IMR-90 (cell line): ENCODE results near the gene METTL18. TPM values are rescaled to one million over a fixed set of nuclear protein-coding genes. Genes with fewer than 3 reads are reported as not detected.

Source experiments
- ATAC-seq: fragments of 200-7000 bp; cut with Tn5 transposase; 2 replicates; pipeline ENCODE4 v1.9.1; 2020; ENCODE audit warnings: low read depth, mild to moderate bottlenecking, moderate library complexity
- BruUV-seq: library from RNA; stranded (reverse); fragments of 400-500 nt; replicated peaks from 2 replicates; lab custom pipeline; 2021; lab: Mats Ljungman, UMichigan
- CTCF ChIA-PET: fragments of 300-600 bp; formaldehyde crosslinking; extraction: SDS; loops from one replicate; lab custom pipeline; 2021; ENCODE audit warnings: antibody characterized with exemption; lab: Yijun Ruan, JAX
- POLR2A ChIA-PET: fragments of 300-600 bp; sonication (Branson Sonifier 250); formaldehyde crosslinking; loops from one replicate; lab custom pipeline; 2022; ENCODE audit warnings: antibody characterized with exemption; ENCODE audit not compliant: unreplicated experiment; lab: Charles Lee
- DNase-seq: peaks from one replicate; pipeline ENCODE4 v3.0.0; 2013
- H2AFZ ChIP-seq: replicated peaks from 2 replicates; pipeline ENCODE3; 2013; ENCODE audit warnings: low read length, mild to moderate bottlenecking; ENCODE audit not compliant: poor library complexity
- H2AK5ac ChIP-seq: 2 replicates; pipeline ENCODE4 v1.6.1; 2013; ENCODE audit warnings: low read depth, low read length, inconsistent platforms
- H2AK9ac ChIP-seq: replicated peaks from 2 replicates; pipeline ENCODE3; 2013; ENCODE audit warnings: mild to moderate bottlenecking, low read depth, low read length, moderate library complexity; ENCODE audit not compliant: poor library complexity
- H2BK120ac ChIP-seq: 2 replicates; pipeline ENCODE4 v1.6.1; 2013; ENCODE audit warnings: low read depth, low read length, inconsistent platforms
- H2BK15ac ChIP-seq: 3 replicates; pipeline ENCODE4 v1.6.1; 2013; ENCODE audit warnings: low read depth, low read length, inconsistent platforms
- H2BK20ac ChIP-seq: 2 replicates; pipeline ENCODE4 v1.6.1; 2013; ENCODE audit warnings: low read depth, mild to moderate bottlenecking, inconsistent platforms, low read length, moderate library complexity
- H2BK5ac ChIP-seq: 2 replicates; pipeline ENCODE4 v1.6.1; 2013; ENCODE audit warnings: mild to moderate bottlenecking, low read depth, low read length, inconsistent platforms; ENCODE audit not compliant: poor library complexity, severe bottlenecking
- H3K14ac ChIP-seq: replicated peaks from 2 replicates; pipeline ENCODE4 v1.6.1; 2013; ENCODE audit warnings: low read depth, low read length, inconsistent platforms
- H3K18ac ChIP-seq: 2 replicates; pipeline ENCODE4 v1.6.1; 2013; ENCODE audit warnings: low read depth, low read length, control low read depth
- H3K23ac ChIP-seq: 2 replicates; pipeline ENCODE4 v1.6.1; 2013; ENCODE audit warnings: low read depth, low read length, inconsistent platforms
- H3K27ac ChIP-seq: 2 replicates; pipeline ENCODE4 v1.5.1; 2013; ENCODE audit warnings: mild to moderate bottlenecking, control low read depth, low read length; ENCODE audit not compliant: insufficient read depth
- H3K27me3 ChIP-seq: 2 replicates; pipeline ENCODE4 v1.6.1; 2013; ENCODE audit warnings: low read length; ENCODE audit not compliant: control insufficient read depth, insufficient read depth
- H3K36me3 ChIP-seq: 2 replicates; pipeline ENCODE4 v1.6.1; 2013; ENCODE audit warnings: low read length, mixed read lengths; ENCODE audit not compliant: control insufficient read depth, insufficient read depth
- H3K4ac ChIP-seq: 2 replicates; pipeline ENCODE4 v1.6.1; 2013; ENCODE audit warnings: low read depth, low read length, inconsistent platforms
- H3K4me1 ChIP-seq: 2 replicates; pipeline ENCODE4 v1.6.1; 2013; ENCODE audit warnings: low read length, mixed read lengths; ENCODE audit not compliant: control insufficient read depth, insufficient read depth
- H3K4me2 ChIP-seq: 2 replicates; pipeline ENCODE4 v1.6.1; 2013; ENCODE audit warnings: low read depth, mild to moderate bottlenecking, control low read depth, low read length, moderate library complexity
- H3K4me3 ChIP-seq: 2 replicates; pipeline ENCODE4 v1.5.1; 2013; ENCODE audit warnings: low read depth, mild to moderate bottlenecking, control low read depth, low read length, moderate library complexity; ENCODE audit not compliant: insufficient read depth
- H3K56ac ChIP-seq: 2 replicates; pipeline ENCODE4 v1.6.1; 2013; ENCODE audit warnings: low read length, inconsistent platforms; ENCODE audit not compliant: insufficient read depth; ENCODE audit errors: extremely low read depth
- H3K79me1 ChIP-seq, 2 experiments: 2 replicates each; pipeline ENCODE4 v1.6.1; 2013; ENCODE audit warnings: low read length in 2 of 2, inconsistent platforms in 1 of 2, low read depth in 1 of 2
- H3K9ac ChIP-seq: 2 replicates; pipeline ENCODE4 v1.6.1; 2013; ENCODE audit warnings: low read depth, low read length, control low read depth
- H3K9me1 ChIP-seq: 2 replicates; pipeline ENCODE4 v1.6.1; 2013; ENCODE audit warnings: low read length, inconsistent platforms; ENCODE audit not compliant: insufficient read depth
- H3K9me3 ChIP-seq: 2 replicates; pipeline ENCODE4 v1.6.1; 2013; ENCODE audit warnings: low read length; ENCODE audit not compliant: control insufficient read depth, insufficient read depth
- H4K20me1 ChIP-seq: 2 replicates; pipeline ENCODE4 v1.6.1; 2013; ENCODE audit warnings: low read length, inconsistent platforms; ENCODE audit not compliant: insufficient read depth
- H4K5ac ChIP-seq: 2 replicates; pipeline ENCODE4 v1.6.1; 2013; ENCODE audit warnings: mild to moderate bottlenecking, low read depth, low read length, control low read depth
- H4K8ac ChIP-seq, 2 experiments: 2 replicates each; pipeline ENCODE4 v1.6.1; 2013; ENCODE audit warnings: low read depth in 2 of 2, low read length in 2 of 2, control low read depth in 1 of 2, inconsistent platforms in 1 of 2
- H4K91ac ChIP-seq: 2 replicates; pipeline ENCODE4 v1.6.1; 2013; ENCODE audit warnings: low read depth, low read length, inconsistent platforms; ENCODE audit not compliant: insufficient read depth
- BHLHE40 ChIP-seq: fragments of 150-350 bp; IDR thresholded peaks from 2 replicates; pipeline ENCODE4 v1.6.1; 2016; ENCODE audit warnings: mild to moderate bottlenecking, low read depth, low read length
- RCOR1 ChIP-seq: IDR thresholded peaks from 2 replicates; pipeline ENCODE4 v1.6.1; 2012; ENCODE audit warnings: mild to moderate bottlenecking, low read length, improper control_type of control experiment; ENCODE audit not compliant: insufficient replicate concordance
- SMC3 ChIP-seq: fragments of 150-350 bp; IDR thresholded peaks from 2 replicates; pipeline ENCODE4 v1.6.1; 2016; ENCODE audit warnings: low read depth, mild to moderate bottlenecking, antibody characterized with exemption, low read length, moderate library complexity
- USF2 ChIP-seq: fragments of 150-350 bp; IDR thresholded peaks from 2 replicates; pipeline ENCODE4 v1.6.1; 2017; ENCODE audit warnings: mild to moderate bottlenecking, antibody characterized with exemption, low read length, low read depth
- WGBS, 2 experiments: methylation state at CpG; one replicate each; pipeline versions ENCODE4 v1.1.5 to v1.1.7; 2013; ENCODE audit warnings: missing lambda C conversion rate in 2 of 2; ENCODE audit not compliant: insufficient read length in 1 of 2; ENCODE audit errors: extremely low coverage in 2 of 2; 5-methylcytosine and 5-hydroxymethylcytosine counted together
- dilution Hi-C: fragments of 300-500 bp; cut with HindIII; formaldehyde crosslinking; loops from one replicate; pipeline ENCODE4 v1.14.3; 2018; ENCODE audit warnings: low sequenced_read_pairs; ENCODE audit not compliant: unreplicated experiment
- in situ Hi-C: fragments of 300-500 bp; cut with MboI; formaldehyde crosslinking; loops from 3 replicates; pipeline ENCODE4 v1.14.3; 2019; ENCODE audit warnings: low sequenced_read_pairs, inconsistent platforms, mixed read lengths
- intact Hi-C: fragments of 100-400 bp; cut with micrococcal nuclease; formaldehyde crosslinking; loops from 2 replicates; pipeline ENCODE4 v1.10.0; 2022
- polyA plus RNA-seq, 3 experiments: library from polyadenylated mRNA; depleted of rRNA; stranded (reverse); fragments of >200 nt; gene quantifications; 2 replicates each; pipeline ENCODE4 v1.2.3, GENCODE V29; 2012; ENCODE audit warnings: low replicate concordance in 1 of 3
- total RNA-seq: library from RNA; depleted of rRNA; stranded (reverse); fragments of >200 nt; gene quantifications from 2 replicates; pipeline ENCODE4 v1.2.3, GENCODE V29; 2012

METTL18 gene
- total and polyA plus RNA-seq, 2 of the 4 experiments (the other 2 are of a cell fraction) = 2.9 to 3.4 TPM

- H4K91ac ChIP-seq = no peak overlapping the region
- H3K14ac ChIP-seq = no peak overlapping the region
- H2BK5ac ChIP-seq = no peak overlapping the region
- intact Hi-C loops = no loop called here
- H3K36me3 ChIP-seq = no peaks in the 10 kb centered on the region; the same call in none of the 2 replicates
- H3K18ac ChIP-seq = no peak overlapping the region
- H4K5ac ChIP-seq = no peak overlapping the region
- no CpG with 5 or more reads among the region's 1 CpG for WGBS, 2 experiments
- no peak for DNase-seq
- H3K27me3 ChIP-seq = no peaks in the 10 kb centered on the region
- POLR2A ChIA-PET = no interaction called here
- H2BK120ac ChIP-seq = no peak overlapping the region
- no peak overlapping the region for H3K4ac ChIP-seq
- no peaks in the 10 kb centered on the region for H4K20me1 ChIP-seq
- no peak for ATAC-seq
- H2AFZ ChIP-seq = no peak overlapping the region
- no peak for TF ChIP-seq SMC3
- no peak for TF ChIP-seq BHLHE40
- no peak for TF ChIP-seq USF2
- TF ChIP-seq RCOR1 = no peak
- H2BK20ac ChIP-seq = no peak overlapping the region
- no peak overlapping the region for H3K23ac ChIP-seq
- no peak overlapping the region for H3K4me2 ChIP-seq
- no peak overlapping the region for H3K56ac ChIP-seq
- no peak overlapping the region for H4K8ac ChIP-seq
- no TSS peak for BruUV-seq
- no peak overlapping the region for H2AK5ac ChIP-seq
- H3K9ac ChIP-seq = no peak overlapping the region
- H3K4me1 ChIP-seq = no peaks in the 10 kb centered on the region
- in situ Hi-C loops = no loop called here
- H3K9me1 ChIP-seq = no peaks in the 10 kb centered on the region
- H2BK15ac ChIP-seq = no peak overlapping the region
- no peaks in the 10 kb centered on the region for H3K9me3 ChIP-seq
- no peak overlapping the region for H3K4me3 ChIP-seq
- dilution Hi-C loops = no loop called here
- peaks cover 0 to 3% of the 10 kb centered on the region in 2 experiments; a peak in 1 of 4 replicates for H3K79me1 ChIP-seq
- CTCF ChIA-PET = no interaction called here
- H2AK9ac ChIP-seq = no peak overlapping the region
- no peak overlapping the region for H3K27ac ChIP-seq
These were observed 40.2 kb upstream of the METTL18 start for GRCh38 chr1:169834869-169835268.
